ENCODE data around the gene MIXL1.
"Not testable (repeated sequence)": the region's sequence is repeated elsewhere in the genome, so short reads cannot be mapped to it uniquely, and the experiment has no call there.

The MIXL1 gene

GRCh38 chr1:226216056-226216455 is 7.4 kb upstream of the MIXL1 start:
- no peak for DNase-seq

- DNase-seq = no peak
Observed at GRCh38 chr1:226217273-226217672, 6.2 kb upstream of the MIXL1 start.

GRCh38 chr1:226220473-226221189 is 2.8 kb upstream of the MIXL1 start:
- no peak for DNase-seq

- no peak for DNase-seq
Observed at GRCh38 chr1:226222686-226223085, 778 bp upstream of the MIXL1 start.

DNA sequence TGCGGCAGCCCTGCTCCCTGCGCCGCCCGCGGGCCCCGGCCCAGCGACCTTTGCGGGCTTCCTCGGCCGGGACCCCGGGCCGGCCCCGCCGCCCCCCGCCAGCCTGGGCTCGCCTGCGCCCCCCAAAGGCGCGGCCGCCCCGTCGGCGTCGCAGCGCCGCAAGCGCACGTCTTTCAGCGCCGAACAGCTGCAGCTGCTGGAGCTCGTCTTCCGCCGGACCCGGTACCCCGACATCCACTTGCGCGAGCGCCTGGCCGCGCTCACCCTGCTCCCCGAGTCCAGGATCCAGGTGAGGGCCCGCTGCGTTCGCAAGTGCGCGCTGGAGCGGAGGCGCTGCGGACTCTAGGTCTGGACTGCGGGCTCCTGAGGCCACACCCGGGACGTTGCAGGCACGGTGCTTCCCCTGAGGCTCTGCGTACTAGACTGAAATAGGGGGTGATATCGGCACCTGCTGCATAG is 351 bp downstream of the MIXL1 start:
- DNase-seq = no peak

- DNase-seq = no peak
Observed at GRCh38 chr1:226226601-226227000, 3.1 kb downstream of the MIXL1 start.

GRCh38 chr1:226233293-226233692 is 9.8 kb downstream of the MIXL1 start:
- DNase-seq = no peak

GRCh38 chr1:226233806-226234205 is 10.3 kb downstream of the MIXL1 start:
- no peak for DNase-seq

- DNase-seq = no peak
Observed at GRCh38 chr1:226236826-226237225, 13.4 kb downstream of the MIXL1 start.

DNA sequence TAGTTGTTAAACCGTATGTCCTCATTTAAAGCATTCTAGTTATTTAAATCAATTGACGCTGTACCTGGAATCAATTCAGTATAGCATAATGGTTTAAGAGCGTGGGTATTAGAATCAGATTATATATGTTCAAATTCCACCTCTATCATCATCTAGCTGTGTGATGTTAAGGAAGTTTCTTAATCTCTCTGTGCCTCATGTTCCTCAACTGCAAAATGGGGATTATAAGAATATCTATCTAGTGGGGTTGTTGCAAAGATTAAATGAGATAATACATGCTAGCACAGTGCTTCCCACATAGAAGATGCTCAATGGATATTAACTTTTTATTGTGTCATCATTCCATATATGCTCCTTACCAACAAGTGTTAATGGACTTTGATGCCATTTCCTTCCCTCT is 16.0 kb downstream of the MIXL1 start:
- no peak for DNase-seq

- no peak for DNase-seq
Observed at GRCh38 chr1:226248091-226248490, 24.6 kb downstream of the MIXL1 start.

DNA sequence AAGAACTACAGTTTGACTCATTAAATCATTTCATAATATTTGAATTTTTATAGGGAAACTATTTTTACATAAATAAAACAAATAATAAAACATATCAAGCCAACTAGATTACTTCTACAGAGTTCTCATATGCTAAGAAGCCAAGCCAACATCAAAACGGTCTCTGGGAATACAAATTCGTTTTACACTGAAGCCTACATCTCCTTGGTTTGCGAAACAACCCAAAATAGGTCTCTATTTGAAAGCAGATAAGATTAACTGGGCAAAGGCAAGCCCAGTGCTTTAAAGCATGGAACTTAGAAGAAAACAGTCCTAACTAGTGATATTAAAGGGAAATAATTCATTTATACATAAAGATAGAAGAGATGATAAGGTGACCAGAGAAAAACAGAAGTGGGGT is 25.3 kb downstream of the MIXL1 start:
- no peak for DNase-seq

GRCh38 chr1:226250511-226250910 is 27.0 kb downstream of the MIXL1 start:
- DNase-seq = no peak

- DNase-seq = not testable (repeated sequence)
Observed at GRCh38 chr1:226252841-226253240, 29.4 kb downstream of the MIXL1 start.

DNA sequence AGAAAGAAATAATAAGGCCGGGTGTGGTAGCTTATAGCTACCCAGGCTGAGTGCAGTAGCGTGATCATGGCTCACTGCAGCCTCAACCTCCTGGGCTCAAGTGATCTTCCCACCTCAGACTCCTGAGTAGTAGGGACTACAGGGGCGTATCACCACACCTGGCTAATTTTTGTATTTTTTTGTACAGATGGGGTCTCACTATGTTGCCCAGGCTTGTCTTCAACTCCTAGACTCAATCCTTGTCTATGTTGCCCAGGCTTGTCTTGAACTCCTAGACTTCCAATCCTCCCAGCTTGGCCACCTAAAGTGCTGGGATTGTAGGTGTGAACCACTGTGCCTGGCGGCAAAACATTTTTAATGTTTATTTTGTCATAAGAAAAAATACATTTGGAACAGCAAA is 30.5 kb downstream of the MIXL1 start:
- DNase-seq = no peak

- DNase-seq = no peak
Observed at GRCh38 chr1:226255380-226255779, 31.9 kb downstream of the MIXL1 start.

DNA sequence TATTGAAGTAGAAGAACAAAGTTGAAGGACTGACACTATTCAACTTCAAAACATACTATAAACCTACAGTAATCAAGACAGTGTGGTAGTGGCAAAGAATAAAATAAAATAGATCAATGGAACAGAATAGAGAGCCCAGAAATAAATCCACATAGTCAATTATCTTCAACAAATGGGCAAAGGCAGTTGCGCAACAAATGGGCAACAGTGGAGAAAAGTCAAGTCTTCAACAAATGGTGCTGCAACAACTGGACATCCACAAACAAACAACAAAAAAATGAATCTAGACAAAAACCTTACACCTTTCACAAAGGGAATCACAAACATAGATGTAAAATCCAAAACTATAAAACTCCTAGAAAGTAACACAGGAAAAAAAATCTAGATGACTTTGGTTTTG is 38.4 kb downstream of the MIXL1 start:
- no peak for DNase-seq

DNA sequence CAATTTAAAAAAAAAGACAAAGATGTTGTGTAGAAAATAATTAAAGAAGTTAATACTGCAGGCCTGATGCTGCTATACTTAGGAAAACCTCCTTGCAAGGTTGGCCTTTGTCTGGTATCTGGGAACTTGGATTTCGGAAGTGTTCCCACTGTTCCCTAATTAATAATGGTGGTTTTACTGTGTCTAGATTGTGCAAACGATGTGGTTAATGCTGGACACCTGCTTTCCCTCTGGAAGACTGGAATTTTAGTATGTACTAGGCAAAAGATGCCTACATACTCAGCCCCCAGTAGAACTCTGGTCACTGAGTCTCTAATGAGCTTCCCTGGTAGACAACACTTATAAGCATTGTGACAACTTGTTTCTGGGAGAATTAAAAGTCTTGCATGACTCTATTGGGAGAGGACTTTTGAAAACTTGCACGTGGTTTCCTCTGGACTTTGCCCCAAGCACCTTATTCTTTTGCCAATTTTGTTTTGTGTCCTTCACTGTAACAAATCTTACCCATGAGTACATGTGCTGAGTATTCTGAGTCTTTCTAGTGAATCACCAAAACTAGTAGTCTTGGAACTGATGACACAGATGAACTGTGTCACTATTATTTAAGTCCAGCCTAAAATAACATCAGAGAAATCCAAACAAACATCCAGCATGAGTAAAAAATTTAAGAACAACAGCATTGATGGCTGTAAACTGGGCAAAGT is 45.1 kb downstream of the MIXL1 start:
- DNase-seq = no peak

GRCh38 chr1:226272233-226272902 is 48.9 kb downstream of the MIXL1 start:
- not testable (repeated sequence) for DNase-seq

- DNase-seq = no peak
Observed at GRCh38 chr1:226274138-226274537, 50.7 kb downstream of the MIXL1 start.

- DNase-seq = no peak
Observed at GRCh38 chr1:226276077-226276682, 52.7 kb downstream of the MIXL1 start.
